DMS 273 (cell line): Measurements from ENCODE around the gene OXNAD1.

Source experiments
- DNase-seq: peaks from one replicate; lab custom pipeline; 2025; ENCODE audit not compliant: unreplicated experiment; lab: John Stamatoyannopoulos, UW

OXNAD1 gene

GRCh38 chr3:16325850-16326249 is 60.8 kb downstream of the OXNAD1 start:
- no peak for DNase-seq

- DNase-seq, result no peak
These were observed 61.8 kb downstream of the OXNAD1 start for GRCh38 chr3:16326724-16327349.

- DNase-seq, result no peak
These were observed 63.1 kb downstream of the OXNAD1 start for GRCh38 chr3:16328124-16328523.

GRCh38 chr3:16329036-16329825 is 64.2 kb downstream of the OXNAD1 start:
- no peak for DNase-seq

GRCh38 chr3:16329826-16330129 is 64.8 kb downstream of the OXNAD1 start:
- no peak for DNase-seq

- DNase-seq, result no peak
These were observed 65.3 kb downstream of the OXNAD1 start for GRCh38 chr3:16330351-16330750.

GRCh38 chr3:16331319-16331883 is 66.4 kb downstream of the OXNAD1 start:
- DNase-seq, result no peak

- DNase-seq, result no peak
These were observed 68.0 kb downstream of the OXNAD1 start for GRCh38 chr3:16332904-16333426.

- no peak for DNase-seq
These were observed 69.9 kb downstream of the OXNAD1 start for GRCh38 chr3:16334909-16335308.

- no peak for DNase-seq
These were observed 70.3 kb downstream of the OXNAD1 start for GRCh38 chr3:16335333-16335732.

GRCh38 chr3:16335772-16336645 is 71.0 kb downstream of the OXNAD1 start:
- no peak for DNase-seq

GRCh38 chr3:16336825-16337224 is 71.8 kb downstream of the OXNAD1 start:
- no peak for DNase-seq

- DNase-seq, result no peak
These were observed 73.0 kb downstream of the OXNAD1 start for GRCh38 chr3:16337856-16338540.

GRCh38 chr3:16338999-16339398 is 74.0 kb downstream of the OXNAD1 start:
- DNase-seq, result peak; percentile 70

GRCh38 chr3:16343101-16343500 is 78.1 kb downstream of the OXNAD1 start:
- no peak for DNase-seq

- DNase-seq, result no peak
These were observed 81.5 kb downstream of the OXNAD1 start for GRCh38 chr3:16346413-16347081.

GRCh38 chr3:16347548-16347947 is 82.5 kb downstream of the OXNAD1 start:
- DNase-seq, result no peak

GRCh38 chr3:16349986-16350596 is 85.1 kb downstream of the OXNAD1 start:
- peak; percentile 36 for DNase-seq

GRCh38 chr3:16350597-16351318 is 85.7 kb downstream of the OXNAD1 start:
- no peak for DNase-seq
